Measurements from ENCODE around the gene NBR1.
A peak's percentile ranks its signal among the peaks of the same experiment; 100 is the strongest.
"Not testable (repeated sequence)": the region's sequence is repeated elsewhere in the genome, so short reads cannot be mapped to it uniquely, and the experiment has no call there.

Gene NBR1, protein sequence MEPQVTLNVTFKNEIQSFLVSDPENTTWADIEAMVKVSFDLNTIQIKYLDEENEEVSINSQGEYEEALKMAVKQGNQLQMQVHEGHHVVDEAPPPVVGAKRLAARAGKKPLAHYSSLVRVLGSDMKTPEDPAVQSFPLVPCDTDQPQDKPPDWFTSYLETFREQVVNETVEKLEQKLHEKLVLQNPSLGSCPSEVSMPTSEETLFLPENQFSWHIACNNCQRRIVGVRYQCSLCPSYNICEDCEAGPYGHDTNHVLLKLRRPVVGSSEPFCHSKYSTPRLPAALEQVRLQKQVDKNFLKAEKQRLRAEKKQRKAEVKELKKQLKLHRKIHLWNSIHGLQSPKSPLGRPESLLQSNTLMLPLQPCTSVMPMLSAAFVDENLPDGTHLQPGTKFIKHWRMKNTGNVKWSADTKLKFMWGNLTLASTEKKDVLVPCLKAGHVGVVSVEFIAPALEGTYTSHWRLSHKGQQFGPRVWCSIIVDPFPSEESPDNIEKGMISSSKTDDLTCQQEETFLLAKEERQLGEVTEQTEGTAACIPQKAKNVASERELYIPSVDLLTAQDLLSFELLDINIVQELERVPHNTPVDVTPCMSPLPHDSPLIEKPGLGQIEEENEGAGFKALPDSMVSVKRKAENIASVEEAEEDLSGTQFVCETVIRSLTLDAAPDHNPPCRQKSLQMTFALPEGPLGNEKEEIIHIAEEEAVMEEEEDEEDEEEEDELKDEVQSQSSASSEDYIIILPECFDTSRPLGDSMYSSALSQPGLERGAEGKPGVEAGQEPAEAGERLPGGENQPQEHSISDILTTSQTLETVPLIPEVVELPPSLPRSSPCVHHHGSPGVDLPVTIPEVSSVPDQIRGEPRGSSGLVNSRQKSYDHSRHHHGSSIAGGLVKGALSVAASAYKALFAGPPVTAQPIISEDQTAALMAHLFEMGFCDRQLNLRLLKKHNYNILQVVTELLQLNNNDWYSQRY

DNA sequence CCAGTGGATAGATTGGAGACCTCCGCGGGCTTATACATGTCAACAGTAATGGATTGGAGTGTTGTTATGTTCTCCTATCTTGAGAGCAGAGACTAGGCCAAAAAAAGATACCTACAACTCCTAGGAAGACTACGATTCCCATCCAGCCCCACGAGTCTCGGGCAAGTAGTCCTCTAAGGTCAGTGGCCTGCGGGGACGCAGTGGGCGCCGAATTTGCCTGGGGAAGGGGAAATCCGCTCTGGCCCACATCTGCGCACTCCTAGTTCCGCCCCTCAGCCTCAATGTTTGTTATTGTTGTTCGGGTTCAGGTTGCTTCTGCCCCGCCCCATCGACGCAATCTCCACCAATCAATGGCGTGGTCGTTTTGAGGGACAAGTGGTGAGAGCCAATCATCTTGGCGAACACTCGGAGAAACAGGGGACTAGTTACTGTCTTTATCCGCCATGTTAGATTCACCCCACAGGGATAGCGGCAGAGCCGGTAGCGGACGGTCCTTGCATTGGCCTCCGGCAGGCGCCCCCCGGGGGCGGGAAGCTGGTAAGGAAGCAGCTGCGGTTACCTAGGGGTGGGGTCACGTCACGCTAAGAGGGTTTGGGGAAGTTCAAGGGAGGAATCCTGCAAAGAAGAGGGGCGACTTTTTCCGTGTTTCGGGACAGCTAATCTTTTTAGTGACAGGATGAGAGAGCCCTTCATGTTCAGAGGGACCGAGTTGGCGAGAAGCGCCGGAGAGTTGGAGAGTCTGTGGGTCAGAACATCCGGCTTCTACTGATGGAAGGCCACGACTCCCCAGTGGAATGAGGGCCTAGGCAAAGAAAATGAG lies at the start of gene NBR1:
Gene NBR1 (plus strand): TSS at position 449 of the 820 bp plus-strand sequence. CDS start 4,586 bp downstream, outside the sequence.
- peak; percentile 99 for DNase-seq

DNA sequence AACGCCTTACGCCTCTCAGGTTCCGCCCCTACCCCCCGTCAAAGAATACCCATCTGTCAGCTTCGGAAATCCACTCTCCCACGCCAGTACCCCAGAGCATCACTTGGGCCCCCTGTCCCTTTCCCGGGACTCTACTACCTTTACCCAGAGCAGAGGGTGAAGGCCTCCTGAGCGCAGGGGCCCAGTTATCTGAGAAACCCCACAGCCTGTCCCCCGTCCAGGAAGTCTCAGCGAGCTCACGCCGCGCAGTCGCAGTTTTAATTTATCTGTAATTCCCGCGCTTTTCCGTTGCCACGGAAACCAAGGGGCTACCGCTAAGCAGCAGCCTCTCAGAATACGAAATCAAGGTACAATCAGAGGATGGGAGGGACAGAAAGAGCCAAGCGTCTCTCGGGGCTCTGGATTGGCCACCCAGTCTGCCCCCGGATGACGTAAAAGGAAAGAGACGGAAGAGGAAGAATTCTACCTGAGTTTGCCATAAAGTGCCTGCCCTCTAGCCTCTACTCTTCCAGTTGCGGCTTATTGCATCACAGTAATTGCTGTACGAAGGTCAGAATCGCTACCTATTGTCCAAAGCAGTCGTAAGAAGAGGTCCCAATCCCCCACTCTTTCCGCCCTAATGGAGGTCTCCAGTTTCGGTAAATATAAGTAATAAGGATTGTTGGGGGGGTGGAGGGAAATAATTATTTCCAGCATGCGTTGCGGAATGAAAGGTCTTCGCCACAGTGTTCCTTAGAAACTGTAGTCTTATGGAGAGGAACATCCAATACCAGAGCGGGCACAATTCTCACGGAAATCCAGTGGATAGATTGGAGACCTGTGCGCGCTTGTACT lies 45.7 kb upstream of the NBR1 start, which contains the start of gene BRCA1:
Gene BRCA1 (minus strand): TSS at position 232 of the 834 bp plus-strand sequence. CDS start 1,268 bp downstream, outside the sequence.
- DNase-seq = peak; percentile 98

DNA sequence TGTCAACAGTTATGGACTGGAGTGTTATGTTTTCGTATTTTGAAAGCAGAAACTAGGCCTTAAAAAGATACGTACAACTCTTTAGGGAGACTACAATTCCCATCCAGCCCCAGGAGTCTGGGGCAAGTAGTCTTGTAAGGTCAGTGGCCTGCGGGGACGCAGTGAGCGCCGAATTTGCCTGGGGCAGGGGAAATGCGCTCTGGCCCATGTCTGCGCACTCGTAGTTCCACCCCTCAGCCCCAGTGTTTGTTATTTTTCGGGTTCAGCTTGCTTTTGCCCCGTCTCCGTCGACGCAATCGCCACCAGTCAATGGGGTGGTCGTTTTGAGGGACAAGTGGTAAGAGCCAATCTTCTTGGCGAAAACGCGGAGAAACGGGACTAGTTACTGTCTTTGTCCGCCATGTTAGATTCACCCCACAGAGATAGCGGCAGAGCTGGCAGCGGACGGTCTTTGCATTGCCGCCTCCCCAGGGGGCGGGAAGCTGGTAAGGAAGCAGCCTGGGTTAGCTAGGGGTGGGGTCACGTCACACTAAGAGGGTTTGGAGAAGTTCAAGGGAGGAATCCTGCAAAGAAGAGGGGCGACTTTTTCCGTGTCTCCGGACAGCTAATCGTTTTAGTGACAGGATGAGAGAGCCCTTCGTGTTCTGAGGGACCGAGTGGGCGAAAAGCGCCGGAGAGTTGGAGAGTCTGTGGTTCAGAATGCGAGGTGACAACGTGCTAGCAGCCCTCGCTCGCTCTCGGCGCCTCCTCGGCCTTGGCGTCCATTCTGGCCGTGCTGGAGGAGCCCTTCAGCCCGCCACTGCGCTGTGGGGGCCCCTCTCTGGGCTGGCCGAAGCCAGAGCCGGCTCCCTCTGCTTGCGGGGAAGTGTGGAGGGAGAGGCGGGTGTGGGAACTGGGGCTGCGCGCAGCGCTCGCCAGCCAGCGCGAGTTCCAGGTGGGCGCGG lies 44.8 kb upstream of the NBR1 start:
- peak; percentile 16 for DNase-seq

DNA sequence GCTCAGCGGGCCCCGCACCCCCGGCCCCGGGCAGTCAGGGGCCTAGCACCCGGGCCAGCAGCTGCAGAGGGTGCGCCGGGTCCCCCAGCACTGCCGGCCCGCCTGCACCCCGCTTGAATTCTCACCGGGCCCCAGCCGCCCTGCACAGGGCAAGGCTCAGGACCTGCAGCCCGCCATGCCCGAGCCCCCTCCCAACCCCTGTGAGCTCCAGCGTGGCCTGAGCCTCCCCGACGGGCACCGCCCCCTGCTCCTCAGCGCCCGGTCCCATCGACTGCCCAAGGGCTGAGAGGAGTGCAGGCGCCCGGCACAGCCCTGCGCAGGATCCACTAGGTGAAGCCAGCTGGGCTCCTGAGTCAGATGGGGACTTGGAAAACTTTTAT lies 44.1 kb upstream of the NBR1 start:
- no peak for DNase-seq

DNA sequence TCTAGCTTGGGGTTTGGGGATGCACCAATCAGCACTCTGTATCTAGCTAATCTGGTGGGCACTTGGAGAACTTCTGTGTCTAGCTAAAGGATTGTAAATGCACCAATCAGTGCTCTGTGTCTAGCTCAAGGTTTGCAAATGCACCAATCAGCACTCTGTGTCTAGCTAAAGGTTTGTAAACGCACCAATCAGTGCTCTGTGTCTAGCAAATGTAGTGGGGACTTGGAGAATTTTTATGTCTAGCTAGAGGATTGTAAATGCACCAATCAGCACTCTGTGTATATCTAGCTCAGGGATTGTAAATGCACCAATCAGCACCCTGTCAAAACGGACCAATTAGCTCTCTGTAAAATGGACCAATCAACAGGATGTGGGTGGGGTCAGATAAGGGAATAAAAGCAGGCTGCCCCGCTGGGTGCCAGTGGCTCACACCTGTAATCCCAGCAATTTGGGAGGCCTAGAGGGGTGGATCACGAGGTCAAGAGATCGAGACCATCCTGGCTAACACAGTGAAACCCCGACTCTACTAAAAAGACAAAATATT lies 43.6 kb upstream of the NBR1 start:
- not testable (repeated sequence) for DNase-seq

DNA sequence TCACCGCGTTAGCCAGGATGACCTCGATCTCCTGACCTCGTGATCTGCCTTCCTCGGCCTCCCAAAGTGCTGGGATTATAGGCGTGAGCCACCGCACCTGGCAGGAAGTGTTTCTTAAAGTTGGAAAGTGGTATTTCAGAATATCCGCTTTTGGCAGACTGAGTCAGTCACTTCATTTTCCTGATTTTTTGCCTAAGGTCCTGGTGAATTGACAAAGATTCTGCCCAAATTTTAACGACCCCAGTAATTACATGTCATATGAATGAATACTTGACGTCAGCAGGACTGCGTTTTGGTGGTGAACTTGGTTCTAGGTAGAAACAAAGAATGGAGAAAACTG lies 41.4 kb upstream of the NBR1 start:
- DNase-seq = no peak

DNA sequence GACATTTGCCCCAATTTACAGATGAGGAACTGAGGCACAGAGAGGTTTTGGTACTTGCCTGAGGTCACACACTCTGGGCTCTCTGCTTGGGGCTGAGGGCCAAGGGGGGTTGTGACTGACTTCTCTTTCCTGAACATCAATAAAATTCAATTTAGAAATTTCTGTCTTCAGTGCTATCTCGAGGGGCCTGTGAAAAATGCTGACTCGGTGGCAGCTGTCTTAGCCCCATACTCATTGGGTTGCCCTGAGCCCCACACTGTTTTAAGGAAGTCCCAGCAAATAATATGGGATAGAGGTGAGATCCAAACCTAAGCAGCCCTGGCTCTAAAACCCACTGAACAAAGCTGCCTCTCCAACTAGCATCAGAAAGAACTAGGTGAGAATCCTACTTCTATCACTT lies 38.9 kb upstream of the NBR1 start:
- DNase-seq = no peak

DNA sequence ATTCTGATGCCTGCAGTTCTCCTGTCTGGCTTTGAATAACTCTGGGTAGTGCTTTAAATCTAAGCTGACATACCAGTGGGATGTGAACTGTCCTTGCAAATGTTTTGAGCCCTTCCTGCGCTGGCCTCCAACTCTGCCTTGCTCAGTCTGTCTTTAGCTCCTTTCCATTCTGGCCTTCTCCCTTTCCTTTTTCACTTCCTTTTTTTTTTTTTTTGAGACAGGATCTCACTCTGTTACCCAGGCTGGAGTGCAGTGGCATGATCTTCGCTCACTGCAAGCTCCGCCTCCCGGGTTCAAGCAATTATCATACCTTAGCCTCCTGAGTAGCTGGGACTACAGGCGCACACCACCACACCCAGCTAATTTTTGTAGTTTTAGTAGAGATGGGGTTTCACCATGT lies 37.6 kb upstream of the NBR1 start:
- DNase-seq = not testable (repeated sequence)

DNA sequence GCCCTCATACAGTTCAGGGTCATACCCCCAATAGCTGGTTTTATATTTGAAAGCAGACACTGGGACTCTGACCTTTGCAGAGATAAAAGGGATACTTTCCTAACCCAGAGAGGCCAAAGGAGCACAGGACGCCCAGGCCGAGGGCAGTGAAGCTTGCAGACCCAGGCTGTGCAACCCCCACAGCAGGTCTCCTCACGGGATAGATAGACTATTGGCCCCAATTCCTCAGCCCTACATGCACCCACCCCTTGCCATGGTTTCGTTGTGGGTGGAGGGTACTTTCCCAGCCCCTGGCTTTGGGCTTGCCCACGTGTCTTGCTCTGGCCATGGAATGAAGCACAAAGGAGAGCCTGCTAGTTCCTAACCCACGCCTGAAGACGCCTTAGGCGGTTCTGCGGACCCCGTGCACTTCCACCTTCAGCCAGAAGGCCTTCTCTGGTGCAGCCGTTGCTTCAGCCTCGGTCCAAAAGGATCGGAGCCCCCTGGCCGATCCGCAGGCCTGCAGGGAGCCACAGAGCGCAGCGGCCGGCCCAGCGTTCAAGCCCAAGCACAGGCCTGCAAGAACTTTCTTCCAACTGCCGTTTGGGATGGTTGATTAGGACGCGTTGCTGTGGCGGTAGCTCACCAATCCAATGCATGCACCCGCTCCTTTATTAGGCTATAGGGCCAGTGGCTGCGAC lies 36.1 kb upstream of the NBR1 start:
- DNase-seq = no peak

DNA sequence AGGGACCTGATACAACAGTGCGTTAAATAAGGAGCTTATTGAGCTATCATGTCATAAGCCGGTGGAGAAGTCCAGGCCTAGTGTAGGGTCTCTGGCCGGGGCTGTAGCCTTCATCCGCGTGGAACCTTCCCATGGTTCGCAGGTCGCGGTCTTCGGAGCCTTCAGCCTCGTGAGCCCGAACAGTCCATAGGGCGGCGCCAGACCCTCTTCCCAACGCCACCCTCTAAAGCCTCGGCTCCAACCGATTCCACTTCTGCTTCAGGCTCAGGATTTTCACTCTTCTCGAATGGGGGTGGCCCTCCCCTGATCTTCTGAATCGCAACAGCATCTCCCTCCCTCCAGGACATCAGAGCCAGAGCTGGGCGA lies 35.6 kb upstream of the NBR1 start:
- no peak for DNase-seq

DNA sequence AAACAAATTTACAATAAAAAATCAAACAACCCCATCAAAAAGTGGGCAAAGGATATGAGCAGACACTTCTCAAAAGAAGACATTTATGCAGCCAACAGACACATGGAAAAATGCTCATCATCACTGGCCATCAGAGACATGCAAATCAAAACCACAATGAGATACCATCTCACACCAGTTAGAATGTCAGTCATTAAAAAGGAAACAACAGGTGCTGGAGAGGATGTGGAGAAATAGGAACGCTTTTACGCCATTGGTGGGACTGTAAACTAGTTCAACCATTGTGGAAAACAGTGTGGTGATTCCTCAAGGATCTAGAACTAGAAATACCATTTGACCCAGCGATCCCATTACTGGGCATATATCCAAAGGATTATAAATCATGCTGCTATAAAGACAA lies 34.4 kb upstream of the NBR1 start:
- not testable (repeated sequence) for DNase-seq

DNA sequence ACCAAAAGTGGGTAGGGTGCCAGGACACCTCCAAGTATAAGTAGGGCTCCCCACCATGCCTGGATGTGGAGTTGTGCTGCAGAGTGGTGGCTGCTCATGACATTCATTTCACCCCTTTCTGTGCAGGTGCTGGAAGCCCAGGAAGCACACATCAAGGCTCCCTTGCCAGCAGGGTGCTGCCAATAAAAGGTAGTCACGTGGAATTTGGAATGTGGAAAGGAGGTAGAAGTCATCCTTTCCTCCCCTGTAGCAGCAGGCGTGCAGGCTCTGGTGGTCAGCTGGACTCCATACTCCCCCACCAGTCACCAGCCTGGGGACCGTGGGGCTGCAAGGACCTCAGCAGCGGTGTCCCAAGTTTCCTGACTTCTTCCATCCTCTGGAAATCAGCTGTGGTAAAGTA lies 32.5 kb upstream of the NBR1 start:
- not testable (repeated sequence) for DNase-seq

DNA sequence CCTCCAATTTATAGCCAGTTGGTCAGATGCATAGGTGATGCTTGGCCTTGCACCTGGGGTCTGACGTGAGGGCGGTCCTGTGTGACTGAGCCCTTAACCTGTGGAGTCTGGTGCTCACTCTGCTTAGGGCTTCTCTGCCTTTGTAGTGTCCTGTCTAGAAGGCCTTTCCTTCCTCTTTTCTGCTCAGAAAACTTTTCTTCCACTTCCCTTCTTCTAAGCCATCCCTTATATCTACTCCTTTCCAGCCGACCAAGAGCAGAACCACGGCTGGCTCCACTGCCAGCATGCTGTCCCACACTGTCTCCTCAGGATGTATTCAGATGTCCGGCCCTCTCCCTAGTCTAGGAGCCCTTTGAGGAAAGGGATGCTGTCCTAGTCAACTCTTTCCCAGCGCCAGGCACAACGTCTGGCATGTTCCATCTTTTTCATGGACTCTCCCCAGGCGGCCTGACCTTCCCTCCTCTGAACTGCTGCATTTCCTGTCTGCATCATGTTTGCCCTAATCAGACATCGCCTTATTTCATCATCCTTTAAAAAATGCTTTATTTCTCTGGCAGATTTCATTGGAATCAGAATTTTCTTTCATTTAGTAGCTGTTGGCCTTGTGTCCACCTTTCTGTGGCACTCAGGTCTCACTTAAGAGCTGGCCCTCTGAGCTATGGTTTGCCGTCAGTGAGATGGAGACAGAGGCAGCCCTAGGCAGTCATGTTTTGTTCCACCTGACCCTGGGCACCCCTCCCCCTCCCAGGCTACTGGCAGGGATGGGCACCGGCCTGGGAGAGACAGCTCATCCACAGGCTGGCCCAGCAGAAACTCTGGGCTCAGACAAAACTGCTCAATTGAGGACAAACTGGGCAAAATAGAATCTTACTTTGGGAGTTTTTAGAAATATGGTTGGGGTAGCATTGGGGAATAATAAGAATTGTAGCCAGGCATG lies 30.4 kb upstream of the NBR1 start:
- no peak for DNase-seq

DNA sequence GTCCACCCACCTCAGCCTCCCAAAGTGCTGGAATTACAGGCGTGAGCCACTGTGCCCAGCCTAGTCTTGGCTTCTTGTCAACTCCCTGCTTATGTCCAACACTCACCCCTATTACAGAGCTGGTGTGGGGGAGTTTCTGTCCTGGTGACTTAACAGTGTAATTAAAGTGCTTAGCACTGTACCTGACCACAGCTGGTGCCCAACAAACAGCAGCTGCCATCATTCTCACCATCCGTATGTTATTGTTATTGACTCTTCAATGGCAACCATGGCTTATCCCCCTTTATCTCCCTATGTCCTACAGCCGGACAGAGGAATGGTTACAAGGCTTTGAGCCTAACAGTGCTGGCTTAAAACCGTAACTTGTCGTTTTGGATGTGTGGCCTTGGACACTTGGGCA lies 28.9 kb upstream of the NBR1 start:
- no peak for DNase-seq

DNA sequence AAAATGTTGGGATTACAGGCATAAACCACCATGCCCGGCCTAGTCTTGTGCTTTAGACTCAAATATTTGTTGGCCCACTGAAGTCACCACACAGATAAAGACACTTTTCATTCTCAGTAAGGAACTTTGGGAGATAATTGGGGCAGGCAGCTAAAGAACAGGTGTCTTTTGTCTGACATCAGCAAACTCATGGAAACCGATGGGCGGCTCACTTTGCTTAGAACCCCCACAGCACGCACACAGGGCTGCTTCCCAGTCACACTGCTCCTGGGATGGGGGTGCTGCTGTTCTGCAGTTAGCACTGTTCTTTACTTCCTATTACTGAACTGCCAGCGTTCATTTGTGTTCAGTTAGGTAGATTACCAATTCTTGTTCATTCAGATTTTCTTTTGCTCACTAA lies 27.8 kb upstream of the NBR1 start:
- no peak for DNase-seq

DNA sequence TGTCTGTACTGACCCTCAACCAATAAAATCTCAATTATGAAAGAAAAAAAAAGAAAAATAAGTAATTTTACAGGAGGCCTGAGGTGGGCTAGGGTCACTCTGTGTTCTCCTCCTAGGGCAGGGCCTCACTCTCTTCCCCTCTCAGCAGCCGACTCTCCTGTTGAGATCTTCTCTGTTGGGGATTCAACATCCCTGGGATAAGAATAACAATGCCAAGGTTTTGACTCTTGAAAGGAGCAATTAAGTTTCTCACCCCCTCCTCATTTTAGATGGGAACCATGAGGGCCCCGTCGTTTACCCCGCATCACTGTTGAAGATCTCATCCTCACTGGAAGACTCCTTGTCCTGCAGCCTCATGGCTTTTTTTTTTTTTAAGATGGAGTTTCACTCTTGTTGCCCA lies 24.4 kb upstream of the NBR1 start:
- no peak for DNase-seq

DNA sequence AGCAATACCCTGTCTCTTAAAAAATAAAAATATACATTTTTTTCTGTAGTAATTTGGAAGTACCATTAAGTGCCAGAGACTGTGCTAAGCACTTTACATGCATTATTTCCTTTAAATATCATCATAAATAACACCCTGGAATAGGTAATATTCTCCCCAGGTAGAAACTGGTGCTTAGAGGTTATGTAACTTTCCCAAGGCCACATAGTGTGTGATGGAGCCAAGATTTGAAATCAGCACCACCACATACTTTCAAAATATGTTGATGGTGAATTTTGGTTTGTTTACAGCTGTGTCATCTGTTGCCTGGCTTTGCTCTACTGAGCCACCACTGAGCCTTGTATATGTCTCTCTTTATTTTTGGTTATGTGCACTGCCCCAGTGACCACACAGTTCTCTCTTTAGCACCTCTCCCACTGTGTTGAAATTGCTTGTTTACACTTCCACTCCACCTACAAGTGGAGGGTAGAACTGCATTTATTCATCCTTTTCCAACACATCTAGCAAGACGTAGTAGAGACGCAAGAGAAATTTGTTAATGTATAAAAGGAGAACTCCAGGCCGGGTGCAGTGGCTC lies 19.0 kb upstream of the NBR1 start:
- DNase-seq = no peak

DNA sequence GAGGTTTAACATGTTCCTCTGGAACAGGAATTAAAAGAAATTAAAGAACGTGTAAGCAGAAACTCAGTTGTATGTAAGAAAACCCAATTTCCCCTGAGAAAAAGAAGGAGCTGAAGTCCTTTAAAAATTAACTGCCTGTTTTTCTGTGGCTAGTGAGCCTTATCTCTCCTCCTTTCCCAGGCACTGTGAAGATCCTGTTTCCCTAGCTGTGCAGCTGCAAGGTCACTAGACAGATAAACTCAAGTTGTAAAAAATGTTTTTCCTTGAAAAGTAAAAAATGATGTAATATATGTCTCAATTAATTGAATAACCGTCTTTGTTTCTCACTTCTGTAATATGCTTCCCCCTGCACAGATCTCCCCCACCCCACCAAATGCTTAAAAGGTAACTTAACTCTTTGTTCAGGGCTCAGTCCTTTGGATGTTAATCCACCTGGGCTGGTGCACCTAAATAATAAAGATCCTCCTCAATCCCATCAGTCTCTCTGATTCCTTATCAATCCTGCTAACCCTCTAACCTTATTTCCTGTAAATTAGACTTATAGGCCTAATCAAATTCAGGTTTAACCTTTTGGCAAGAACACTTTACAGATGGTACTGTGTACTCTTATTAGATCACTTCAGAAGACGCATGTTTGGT lies 17.7 kb upstream of the NBR1 start:
- DNase-seq = not testable (repeated sequence)

All from CD4-positive, alpha-beta T cell treated with Interleukin-10 for 1 hour (primary cell).